Fibroblast of the aortic adventitia (primary cell): ENCODE measurements around the gene CNTNAP5. TPM values are rescaled to one million over a fixed set of nuclear protein-coding genes. Genes with fewer than 3 reads are reported as not detected.
A peak's percentile ranks its signal among the peaks of the same experiment; 100 is the strongest.

Experiments used
- DNase-seq: peaks from one replicate; pipeline ENCODE4 v3.0.0-alpha.2; 2010; ENCODE audit warnings: low read depth
- H3K4me3 ChIP-seq: 2 replicates; pipeline ENCODE4 v1.5.1; 2011; ENCODE audit warnings: low read depth, mild to moderate bottlenecking, control low read depth, low read length, moderate library complexity
- total RNA-seq: library from RNA; depleted of rRNA; stranded (reverse); fragments of >200 nt; gene quantifications from 2 replicates; pipeline ENCODE4 v1.2.3, GENCODE V29; 2012; ENCODE audit warnings: low replicate concordance
- TF ChIP-seq, protein P1 (sequence below): IDR thresholded peaks from 2 replicates; pipeline ENCODE4 v1.5.1; 2011; ENCODE audit warnings: mild to moderate bottlenecking, low read length, control low read depth, inconsistent platforms; ENCODE audit not compliant: insufficient read depth

Gene CNTNAP5
- total RNA-seq, 1 donor: under 0.01 TPM

DNA sequence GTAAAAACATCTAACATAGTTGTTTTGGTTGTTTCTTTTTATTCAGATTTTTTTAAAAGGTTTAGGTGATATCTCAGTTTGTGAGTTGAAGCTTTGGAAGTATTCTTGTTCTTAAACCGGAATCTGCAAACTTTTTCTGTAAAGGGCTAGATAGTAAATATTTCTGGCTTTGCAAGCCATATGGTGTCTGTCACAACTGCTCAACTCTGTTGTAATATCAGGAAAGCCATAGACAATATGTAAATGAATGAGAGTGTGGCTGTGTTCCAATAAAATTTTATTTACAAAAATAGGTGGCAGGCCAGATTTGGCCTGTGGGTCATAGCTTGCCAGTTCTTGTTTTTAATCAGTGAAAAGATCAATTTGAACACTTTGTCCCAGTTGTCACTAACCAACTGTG, 134.1 kb downstream of the CNTNAP5 start:
- H3K4me3 ChIP-seq: no peak overlapping the region
- TF ChIP-seq, protein P1, sequence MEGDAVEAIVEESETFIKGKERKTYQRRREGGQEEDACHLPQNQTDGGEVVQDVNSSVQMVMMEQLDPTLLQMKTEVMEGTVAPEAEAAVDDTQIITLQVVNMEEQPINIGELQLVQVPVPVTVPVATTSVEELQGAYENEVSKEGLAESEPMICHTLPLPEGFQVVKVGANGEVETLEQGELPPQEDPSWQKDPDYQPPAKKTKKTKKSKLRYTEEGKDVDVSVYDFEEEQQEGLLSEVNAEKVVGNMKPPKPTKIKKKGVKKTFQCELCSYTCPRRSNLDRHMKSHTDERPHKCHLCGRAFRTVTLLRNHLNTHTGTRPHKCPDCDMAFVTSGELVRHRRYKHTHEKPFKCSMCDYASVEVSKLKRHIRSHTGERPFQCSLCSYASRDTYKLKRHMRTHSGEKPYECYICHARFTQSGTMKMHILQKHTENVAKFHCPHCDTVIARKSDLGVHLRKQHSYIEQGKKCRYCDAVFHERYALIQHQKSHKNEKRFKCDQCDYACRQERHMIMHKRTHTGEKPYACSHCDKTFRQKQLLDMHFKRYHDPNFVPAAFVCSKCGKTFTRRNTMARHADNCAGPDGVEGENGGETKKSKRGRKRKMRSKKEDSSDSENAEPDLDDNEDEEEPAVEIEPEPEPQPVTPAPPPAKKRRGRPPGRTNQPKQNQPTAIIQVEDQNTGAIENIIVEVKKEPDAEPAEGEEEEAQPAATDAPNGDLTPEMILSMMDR: no peak
- no peak for DNase-seq

DNA sequence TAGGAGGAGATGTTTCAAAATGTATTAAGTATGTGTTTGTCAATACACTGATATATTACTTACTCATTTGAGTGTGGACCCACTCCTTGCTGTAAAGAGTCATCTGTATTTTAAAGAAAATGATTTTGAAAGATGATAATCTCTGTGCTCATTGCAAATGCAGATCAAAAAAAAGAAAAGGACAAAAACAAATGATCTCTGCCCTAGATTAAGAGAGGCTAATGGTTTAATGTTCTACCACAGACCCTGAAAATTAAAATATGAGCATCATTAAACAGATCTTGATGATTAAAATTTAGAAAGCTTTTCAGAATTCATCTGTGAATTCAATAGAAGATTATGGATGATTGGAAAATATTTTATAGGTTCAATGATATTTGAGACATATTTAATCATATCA, 136.5 kb downstream of the CNTNAP5 start:
- no peak overlapping the region for H3K4me3 ChIP-seq
- TF ChIP-seq, protein P1: no peak
- no peak for DNase-seq

DNA sequence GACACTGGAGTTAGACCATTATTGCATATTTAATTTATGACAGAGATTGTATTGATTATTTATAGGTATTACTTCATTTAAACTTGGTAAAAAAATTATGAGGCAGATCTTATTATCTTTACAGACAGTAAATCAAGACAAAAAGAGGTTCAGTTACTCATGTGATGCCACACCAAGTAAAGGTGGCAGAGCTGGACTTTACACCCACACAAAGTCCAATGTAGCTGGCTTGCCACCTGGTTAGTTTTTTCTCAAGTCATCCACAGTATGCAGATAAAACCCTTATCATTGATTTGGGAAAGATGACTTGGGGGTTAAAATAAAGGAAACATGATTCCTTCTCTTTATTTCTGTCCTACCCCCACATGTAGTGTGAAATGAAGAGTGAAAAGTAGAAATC, 137.2 kb downstream of the CNTNAP5 start:
- no peak for DNase-seq
- TF ChIP-seq, protein P1: no peak
- no peak overlapping the region for H3K4me3 ChIP-seq

DNA sequence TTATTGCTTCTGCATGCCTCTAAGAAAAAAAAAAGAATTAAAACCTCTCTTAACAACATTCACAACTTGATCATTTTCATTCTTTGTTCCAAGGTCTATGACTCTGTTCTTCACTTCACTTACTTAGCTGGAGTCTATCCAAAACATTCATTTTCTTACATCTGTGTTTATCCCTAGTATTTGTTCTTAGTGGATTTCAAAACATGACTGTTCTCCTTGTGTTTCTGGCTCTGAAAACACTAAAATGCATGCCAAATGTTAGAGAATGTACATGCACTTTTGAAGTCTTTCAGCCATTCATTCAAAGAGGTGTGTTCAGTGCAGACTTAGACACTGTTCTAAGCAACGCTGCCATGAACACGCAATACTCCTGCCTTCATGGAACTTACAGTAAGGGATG, 138.8 kb downstream of the CNTNAP5 start:
- TF ChIP-seq, protein P1: no peak
- H3K4me3 ChIP-seq: no peak overlapping the region
- peak; percentile 4 for DNase-seq

DNA sequence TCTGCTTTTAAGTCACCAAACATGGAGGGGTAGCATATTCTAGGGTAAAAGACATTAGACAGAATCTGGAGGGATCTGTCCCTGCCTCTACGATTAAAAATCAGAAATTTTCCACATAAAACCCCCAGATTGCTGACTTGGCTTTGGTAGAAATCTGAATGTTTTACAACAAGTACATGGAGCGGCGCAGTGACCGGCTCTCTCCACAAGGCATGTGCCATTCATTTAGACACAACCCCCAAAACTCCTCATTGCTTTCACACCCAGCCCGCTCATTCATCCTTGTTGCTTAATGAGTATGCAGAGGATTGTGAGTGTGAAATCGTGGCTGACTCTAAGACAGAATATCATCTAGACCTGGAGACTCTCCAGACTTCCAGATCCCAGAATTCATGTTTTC, 140.6 kb downstream of the CNTNAP5 start:
- TF ChIP-seq, protein P1: no peak

DNA sequence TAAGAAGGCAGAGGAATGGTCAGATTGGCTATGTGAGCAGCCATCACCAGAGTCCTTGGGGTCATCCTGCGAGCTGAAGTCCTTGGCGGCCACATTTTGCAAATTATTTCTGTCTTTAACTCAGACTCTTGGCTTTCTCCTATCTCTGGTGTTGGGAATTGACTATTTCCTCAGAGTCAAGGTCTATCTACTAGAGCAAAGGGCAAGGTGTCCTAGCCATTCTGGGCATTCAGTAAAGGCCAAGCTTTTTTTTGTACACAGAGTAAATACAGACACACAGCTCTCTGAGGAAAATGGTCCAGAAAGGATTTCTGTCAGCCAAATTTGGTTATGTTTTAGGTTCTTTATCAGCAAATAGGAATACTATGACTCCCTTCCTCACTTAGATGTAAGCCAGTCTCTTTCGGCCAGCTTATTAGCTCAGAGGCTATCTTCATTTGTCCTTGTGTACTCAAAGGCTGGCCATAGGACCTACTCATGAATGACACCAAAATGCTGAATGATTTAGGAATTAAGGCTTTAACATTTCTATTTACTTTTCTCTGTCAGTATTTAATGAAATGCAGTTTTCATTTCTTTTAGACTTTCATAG, 146.5 kb downstream of the CNTNAP5 start:
- TF ChIP-seq, protein P1: no peak
- DNase-seq: no peak

More for the DNA sequence above, 140.6 kb downstream of the CNTNAP5 start:
- no peak overlapping the region for H3K4me3 ChIP-seq
- no peak for DNase-seq

DNA sequence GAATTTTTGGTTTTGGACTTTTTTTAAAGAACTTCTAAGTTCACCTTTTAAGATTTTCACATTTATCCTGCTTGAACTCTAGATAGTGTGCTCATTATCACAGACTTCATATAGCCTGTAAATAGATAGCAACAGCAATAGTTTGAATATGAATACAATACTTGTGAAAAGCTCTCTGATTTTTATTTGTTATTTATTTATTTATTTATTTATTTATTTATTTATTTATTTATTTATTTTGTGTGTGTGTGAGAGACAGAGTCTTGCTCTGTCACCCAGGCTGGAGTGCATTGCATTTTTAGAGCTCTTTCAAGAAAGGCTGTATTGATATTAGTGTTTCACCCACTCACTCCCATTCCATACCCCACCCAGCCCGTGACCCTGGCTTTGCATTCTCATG, 153.6 kb downstream of the CNTNAP5 start:
- DNase-seq: no peak
- no peak overlapping the region for H3K4me3 ChIP-seq
- TF ChIP-seq, protein P1: no peak

More for the DNA sequence above, 146.5 kb downstream of the CNTNAP5 start:
- H3K4me3 ChIP-seq: no peak overlapping the region
